OCI-LY3 (cell line): ENCODE measurements around the gene ATP5IF1.

Experiments
- EZH2phosphoT487 ChIP-seq: fragments of 200-600 bp; shearing (Covaris generic); IDR thresholded peaks from 2 replicates; pipeline ENCODE4 v1.6.1; 2018; ENCODE audit warnings: antibody characterized with exemption, mixed run types, low read depth
- TF ChIP-seq, protein P1 (sequence below): fragments of 200-600, 300-600 bp; sonication (generic); IDR thresholded peaks from 2 replicates; pipeline ENCODE4 v1.5.1; 2014; ENCODE audit warnings: antibody characterized with exemption, low read length, low read depth

DNA sequence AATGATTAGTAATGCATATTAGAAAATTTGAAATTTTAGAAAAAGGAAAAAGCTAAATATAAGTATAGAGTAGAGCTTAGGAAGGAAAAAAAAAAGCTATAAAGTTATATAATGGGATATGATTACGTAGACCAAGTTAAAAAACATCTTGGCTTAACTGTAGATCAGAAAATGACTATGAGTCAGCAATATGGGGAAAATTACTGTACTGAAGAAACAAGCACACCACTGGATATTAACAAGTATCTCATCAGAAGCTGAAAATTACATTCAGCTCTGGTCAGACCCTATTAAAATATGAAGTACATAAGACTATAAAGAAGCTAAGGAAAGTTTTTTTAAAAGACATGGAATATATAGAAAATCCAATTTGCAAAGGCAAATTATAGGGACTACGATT lies 22.6 kb upstream of the ATP5IF1 start:
- TF ChIP-seq, protein P1, sequence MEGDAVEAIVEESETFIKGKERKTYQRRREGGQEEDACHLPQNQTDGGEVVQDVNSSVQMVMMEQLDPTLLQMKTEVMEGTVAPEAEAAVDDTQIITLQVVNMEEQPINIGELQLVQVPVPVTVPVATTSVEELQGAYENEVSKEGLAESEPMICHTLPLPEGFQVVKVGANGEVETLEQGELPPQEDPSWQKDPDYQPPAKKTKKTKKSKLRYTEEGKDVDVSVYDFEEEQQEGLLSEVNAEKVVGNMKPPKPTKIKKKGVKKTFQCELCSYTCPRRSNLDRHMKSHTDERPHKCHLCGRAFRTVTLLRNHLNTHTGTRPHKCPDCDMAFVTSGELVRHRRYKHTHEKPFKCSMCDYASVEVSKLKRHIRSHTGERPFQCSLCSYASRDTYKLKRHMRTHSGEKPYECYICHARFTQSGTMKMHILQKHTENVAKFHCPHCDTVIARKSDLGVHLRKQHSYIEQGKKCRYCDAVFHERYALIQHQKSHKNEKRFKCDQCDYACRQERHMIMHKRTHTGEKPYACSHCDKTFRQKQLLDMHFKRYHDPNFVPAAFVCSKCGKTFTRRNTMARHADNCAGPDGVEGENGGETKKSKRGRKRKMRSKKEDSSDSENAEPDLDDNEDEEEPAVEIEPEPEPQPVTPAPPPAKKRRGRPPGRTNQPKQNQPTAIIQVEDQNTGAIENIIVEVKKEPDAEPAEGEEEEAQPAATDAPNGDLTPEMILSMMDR, result no peak
- no peak for TF ChIP-seq EZH2phosphoT487
